GM12878 (cell line): ENCODE results near the gene TMUB1. TPM values are rescaled to one million over a fixed set of nuclear protein-coding genes. Genes with fewer than 3 reads are reported as not detected.

Experiments
- ATAC-seq: fragments of 200-7000 bp; cut with Tn5 transposase; 3 replicates; pipeline ENCODE4 v1.9.1; 2020; ENCODE audit warnings: mild to moderate bottlenecking, moderate library complexity
- BruUV-seq: library from RNA; stranded (reverse); fragments of 400-500 nt; replicated peaks from 2 replicates; lab custom pipeline; 2021; lab: Mats Ljungman, UMichigan
- CTCF ChIA-PET: fragments of 300-600 bp; sonication (Branson Sonifier 250); formaldehyde crosslinking; extraction: SDS; loops from one replicate; lab custom pipeline; 2021; ENCODE audit warnings: inconsistent platforms; lab: Yijun Ruan, JAX
- POLR2A ChIA-PET: fragments of 350-600 bp; formaldehyde crosslinking; extraction: SDS; loops from one replicate; lab custom pipeline; 2021; ENCODE audit warnings: inconsistent platforms; lab: Charles Lee
- RAD21 ChIA-PET: fragments of 300-600 bp; sonication (Branson Sonifier 250); formaldehyde crosslinking; loops from one replicate; lab custom pipeline; 2023; ENCODE audit warnings: antibody characterized with exemption; ENCODE audit not compliant: unreplicated experiment; lab: Charles Lee
- SMC1A ChIA-PET: fragments of 300-600 bp; sonication (Branson Sonifier 250); formaldehyde crosslinking; loops from one replicate; lab custom pipeline; 2023; ENCODE audit not compliant: unreplicated experiment, uncharacterized antibody; lab: Charles Lee
- DNase-seq: peaks from one replicate; pipeline ENCODE4 v3.0.0-alpha.2; 2011; ENCODE audit warnings: low read depth, low spot score
- FAIRE-seq: peaks from 3 replicates; lab custom pipeline; 2011; peaks lifted over from hg19 to GRCh38; lab: Jason Lieb, UNC
- H2AFZ ChIP-seq: 2 replicates; pipeline ENCODE4 v1.6.0; 2011; ENCODE audit warnings: low read depth, low read length, control low read depth; ENCODE audit not compliant: control insufficient read depth
- H3K27ac ChIP-seq: 2 replicates; pipeline ENCODE4 v1.5.1; 2011; ENCODE audit warnings: control low read depth; ENCODE audit not compliant: control insufficient read depth, insufficient read depth
- H3K27me3 ChIP-seq, 2 experiments: replicated peaks in 1 of 2; 2 replicates each; pipeline versions ENCODE4 v1.6.0 to v1.6.1; 2011; ENCODE audit warnings: low read length in 1 of 2; ENCODE audit not compliant: control insufficient read depth in 2 of 2, insufficient read depth in 2 of 2
- H3K36me3 ChIP-seq, 2 experiments: 2 replicates each; pipeline ENCODE4 v1.5.1; 2011; ENCODE audit warnings: low read length in 1 of 2; ENCODE audit not compliant: control insufficient read depth in 2 of 2, insufficient read depth in 2 of 2
- H3K4me1 ChIP-seq: 2 replicates; pipeline ENCODE4 v1.6.1; 2011; ENCODE audit warnings: mild to moderate bottlenecking, low read length, moderate library complexity, mixed read lengths; ENCODE audit not compliant: control insufficient read depth, insufficient read depth
- H3K4me2 ChIP-seq: 2 replicates; pipeline ENCODE4 v1.6.0; 2011; ENCODE audit warnings: control low read depth; ENCODE audit not compliant: control insufficient read depth, insufficient read depth
- H3K4me3 ChIP-seq: fragments of 200-600 bp; sonication (generic); 2 replicates; pipeline ENCODE4 v1.5.1; 2016
- H3K79me2 ChIP-seq: 2 replicates; pipeline ENCODE4 v1.6.0; 2011; ENCODE audit warnings: low read length; ENCODE audit not compliant: control insufficient read depth, insufficient read depth
- H3K9ac ChIP-seq: 2 replicates; pipeline ENCODE4 v1.8.0; 2011; ENCODE audit warnings: low read length, control low read depth, mixed read lengths; ENCODE audit not compliant: control insufficient read depth, insufficient read depth
- H3K9me3 ChIP-seq: replicated peaks from 3 replicates; pipeline ENCODE4 v1.5.1; 2011; ENCODE audit warnings: mild to moderate bottlenecking, low read length; ENCODE audit not compliant: control insufficient read depth, insufficient read depth
- H4K20me1 ChIP-seq: 2 replicates; pipeline ENCODE4 v1.6.0; 2011; ENCODE audit not compliant: control insufficient read depth, insufficient read depth
- DPF2 ChIP-seq: fragments of 450-650 bp; IDR thresholded peaks from 2 replicates; pipeline ENCODE4 v1.6.1; 2017; ENCODE audit warnings: mild to moderate bottlenecking
- EGR1 ChIP-seq, 2 experiments: IDR thresholded peaks; 1 replicate in 1 of 2; 2 replicates in 1 of 2; pipeline ENCODE4 v1.6.1; 2011 to 2012; ENCODE audit warnings: low read depth in 2 of 2, low read length in 2 of 2, borderline replicate concordance in 1 of 2, mild to moderate bottlenecking in 1 of 2, moderate library complexity in 1 of 2
- EZH2 ChIP-seq: IDR thresholded peaks from 2 replicates; pipeline ENCODE4 v1.6.1; 2012; ENCODE audit warnings: low read depth, mild to moderate bottlenecking, control low read depth, inconsistent platforms, low read length, borderline replicate concordance; ENCODE audit not compliant: control insufficient read depth
- GATAD2B ChIP-seq: fragments of 450-650 bp; conservative IDR thresholded peaks from 2 replicates; pipeline ENCODE4 v1.6.1; 2017; ENCODE audit warnings: low read depth, mild to moderate bottlenecking, moderate library complexity
- HDAC6 ChIP-seq: fragments of 200-600 bp; sonication (generic); IDR thresholded peaks from one replicate; pipeline ENCODE4 v1.8.0; 2017; ENCODE audit warnings: antibody characterized with exemption; ENCODE audit not compliant: unreplicated experiment
- KAT2A ChIP-seq: conservative IDR thresholded peaks from 2 replicates; pipeline ENCODE4 v1.6.1; 2011; ENCODE audit warnings: low read depth, low read length; ENCODE audit not compliant: control insufficient read depth
- LARP7 ChIP-seq: fragments of 450-650 bp; IDR thresholded peaks from 2 replicates; pipeline ENCODE4 v1.6.1; 2017; ENCODE audit warnings: mild to moderate bottlenecking
- NR2F1 ChIP-seq: fragments of 450-650 bp; conservative IDR thresholded peaks from 2 replicates; pipeline ENCODE4 v1.6.1; 2017; ENCODE audit warnings: mild to moderate bottlenecking
- NRF1 ChIP-seq: conservative IDR thresholded peaks from 2 replicates; pipeline ENCODE4 v1.6.1; 2011; ENCODE audit warnings: mild to moderate bottlenecking, low read depth, low read length, improper control_type of control experiment
- PML ChIP-seq: IDR thresholded peaks from 2 replicates; pipeline ENCODE4 v1.6.1; 2012; ENCODE audit warnings: low read length, inconsistent platforms
- POLR2AphosphoS5 ChIP-seq: IDR thresholded peaks from 2 replicates; pipeline ENCODE4 v1.6.1; 2011; ENCODE audit warnings: mild to moderate bottlenecking, low read length, inconsistent platforms
- POU2F2 ChIP-seq: IDR thresholded peaks from 3 replicates; pipeline ENCODE4 v1.6.1; 2011; ENCODE audit warnings: low read depth, mild to moderate bottlenecking, low read length, borderline replicate concordance
- SMAD1 ChIP-seq: fragments of 450-650 bp; IDR thresholded peaks from 2 replicates; pipeline ENCODE4 v1.6.1; 2018; ENCODE audit warnings: mild to moderate bottlenecking, low read depth; ENCODE audit not compliant: partially characterized antibody
- SP1 ChIP-seq: IDR thresholded peaks from one replicate; pipeline ENCODE4 v1.6.1; 2011; ENCODE audit warnings: low read depth, low read length
- SREBF2 ChIP-seq: IDR thresholded peaks from 2 replicates; pipeline ENCODE4 v1.6.1; 2012; ENCODE audit warnings: mild to moderate bottlenecking, low read length
- SUPT20H ChIP-seq: IDR thresholded peaks from 2 replicates; pipeline ENCODE4 v1.6.1; 2011; ENCODE audit warnings: low read depth, mild to moderate bottlenecking, low read length, moderate library complexity, borderline replicate concordance; ENCODE audit not compliant: control insufficient read depth
- WGBS: methylation state at CpG from one replicate; pipeline ENCODE4 v1.1.6; 2016; ENCODE audit warnings: low lambda C conversion rate; ENCODE audit not compliant: insufficient replicate concordance, insufficient coverage; ENCODE audit errors: missing lambda C conversion rate; 5-methylcytosine and 5-hydroxymethylcytosine counted together
- in situ Hi-C: fragments of 300-500 bp; cut with MboI; formaldehyde crosslinking; loops from 9 replicates; pipeline ENCODE4 v1.14.3; 2018; ENCODE audit warnings: mixed read lengths
- intact Hi-C: fragments of 100-400 bp; cut with micrococcal nuclease; formaldehyde crosslinking; loops from one replicate; pipeline ENCODE4 v1.14.2; 2022; ENCODE audit not compliant: unreplicated experiment
- polyA plus RNA-seq, 11 experiments: library from polyadenylated mRNA; depleted of rRNA in 4 of 11; unstranded in 6 of 11; stranded (reverse) in 5 of 11; fragments of >200 nt; fragmentation: Nextera tagmentation in 4 of 11; fragmentation: Illumina TruSeq in 1 of 11; extraction: Ambion mirVana in 4 of 11; extraction: Trizol in 1 of 11; gene quantifications; 1 replicate in 1 of 11; 2 replicates in 10 of 11; pipeline versions ENCODE4 v1.2.1 to v1.2.3, GENCODE V29; 2011 to 2016; ENCODE audit warnings: inconsistent platforms in 2 of 11, missing spikeins in 2 of 11, low read depth in 1 of 11
- total RNA-seq, 4 experiments: library from RNA; depleted of rRNA in 3 of 4; stranded (reverse); fragments of >200 nt in 3 of 4; fragmentation: Illumina TruSeq in 1 of 4; extraction: Trizol in 1 of 4; gene quantifications; 2 replicates each; pipeline versions ENCODE4 v1.2.1 to v1.2.3, GENCODE V29; 2013 to 2021
- TF ChIP-seq, protein P1 (sequence below): IDR thresholded peaks from 2 replicates; pipeline ENCODE4 v1.6.1; 2011; ENCODE audit warnings: mild to moderate bottlenecking, low read depth, low read length, moderate library complexity; ENCODE audit not compliant: insufficient replicate concordance
- TF ChIP-seq, protein P2 (sequence below): fragments of 450-650 bp; IDR thresholded peaks from 2 replicates; pipeline ENCODE4 v1.6.1; 2016; ENCODE audit warnings: mild to moderate bottlenecking
- TF ChIP-seq, protein P3 (sequence below): fragments of 450-650 bp; IDR thresholded peaks from 2 replicates; pipeline ENCODE4 v1.6.1; 2018; ENCODE audit warnings: borderline replicate concordance, mild to moderate bottlenecking; ENCODE audit not compliant: partially characterized antibody
- TF ChIP-seq, protein P4 (sequence below): IDR thresholded peaks from 2 replicates; pipeline ENCODE4 v1.6.1; 2012; ENCODE audit warnings: low read length, inconsistent platforms

TMUB1 gene
- total and polyA plus RNA-seq, 10 of the 15 experiments (the other 5 are each of a cell fraction or from before 2014, with no cell fraction given) = 0.27 to 79.5 (median 41.3) TPM; not detected in 1

DNA sequence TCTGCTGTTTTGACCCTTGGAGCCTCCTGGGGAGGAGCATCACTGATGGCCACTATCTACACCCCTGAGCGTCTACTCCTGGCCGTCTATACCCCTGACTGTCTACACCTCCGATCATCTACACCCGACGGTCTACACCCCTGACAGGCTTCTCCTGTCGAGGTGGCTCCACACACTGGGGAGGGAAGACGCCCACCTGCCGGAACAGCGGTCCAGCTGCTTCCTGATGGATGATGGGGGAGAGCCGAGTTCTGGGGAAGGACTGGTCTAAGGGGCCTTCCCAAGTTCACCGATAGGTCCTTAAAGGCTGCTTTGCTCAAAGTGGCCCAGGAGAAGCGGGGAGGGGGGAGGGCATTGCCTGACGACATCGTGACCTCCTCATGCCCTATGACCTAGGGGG is 44.9 kb upstream of the TMUB1 start:
- BruUV-seq = no TSS peak
- Histone ChIP-seq H3K27me3 (no peaks in the 10 kb centered on the region), H4K20me1 (no peaks in the 10 kb centered on the region), H3K27ac (no peak overlapping the region), H3K9me3 (no peaks in the 10 kb centered on the region), H3K36me3 (peaks cover 6 to 14% of the 10 kb centered on the region in 2 experiments; a peak in 3 of 4 replicates), H2AFZ (no peak overlapping the region), H3K4me2 (no peak overlapping the region), H3K4me1 (no peaks in the 10 kb centered on the region), H3K4me3 (no peak overlapping the region), H3K79me2 (no peaks in the 10 kb centered on the region), H3K9ac (no peak overlapping the region)
- in situ Hi-C loops = no loop called here
- DNase-seq = no peak
- TF ChIP-seq GATAD2B = no peak
- no peak for TF ChIP-seq SP1
- no peak for TF ChIP-seq SUPT20H
- TF ChIP-seq, protein P1, sequence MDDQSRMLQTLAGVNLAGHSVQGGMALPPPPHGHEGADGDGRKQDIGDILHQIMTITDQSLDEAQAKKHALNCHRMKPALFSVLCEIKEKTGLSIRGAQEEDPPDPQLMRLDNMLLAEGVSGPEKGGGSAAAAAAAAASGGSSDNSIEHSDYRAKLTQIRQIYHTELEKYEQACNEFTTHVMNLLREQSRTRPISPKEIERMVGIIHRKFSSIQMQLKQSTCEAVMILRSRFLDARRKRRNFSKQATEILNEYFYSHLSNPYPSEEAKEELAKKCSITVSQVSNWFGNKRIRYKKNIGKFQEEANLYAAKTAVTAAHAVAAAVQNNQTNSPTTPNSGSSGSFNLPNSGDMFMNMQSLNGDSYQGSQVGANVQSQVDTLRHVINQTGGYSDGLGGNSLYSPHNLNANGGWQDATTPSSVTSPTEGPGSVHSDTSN = no peak
- TF ChIP-seq LARP7 = no peak
- TF ChIP-seq, protein P2, sequence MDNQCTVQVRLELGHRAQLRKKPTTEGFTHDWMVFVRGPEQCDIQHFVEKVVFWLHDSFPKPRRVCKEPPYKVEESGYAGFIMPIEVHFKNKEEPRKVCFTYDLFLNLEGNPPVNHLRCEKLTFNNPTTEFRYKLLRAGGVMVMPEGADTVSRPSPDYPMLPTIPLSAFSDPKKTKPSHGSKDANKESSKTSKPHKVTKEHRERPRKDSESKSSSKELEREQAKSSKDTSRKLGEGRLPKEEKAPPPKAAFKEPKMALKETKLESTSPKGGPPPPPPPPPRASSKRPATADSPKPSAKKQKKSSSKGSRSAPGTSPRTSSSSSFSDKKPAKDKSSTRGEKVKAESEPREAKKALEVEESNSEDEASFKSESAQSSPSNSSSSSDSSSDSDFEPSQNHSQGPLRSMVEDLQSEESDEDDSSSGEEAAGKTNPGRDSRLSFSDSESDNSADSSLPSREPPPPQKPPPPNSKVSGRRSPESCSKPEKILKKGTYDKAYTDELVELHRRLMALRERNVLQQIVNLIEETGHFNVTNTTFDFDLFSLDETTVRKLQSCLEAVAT = no peak
- TF ChIP-seq, protein P3, sequence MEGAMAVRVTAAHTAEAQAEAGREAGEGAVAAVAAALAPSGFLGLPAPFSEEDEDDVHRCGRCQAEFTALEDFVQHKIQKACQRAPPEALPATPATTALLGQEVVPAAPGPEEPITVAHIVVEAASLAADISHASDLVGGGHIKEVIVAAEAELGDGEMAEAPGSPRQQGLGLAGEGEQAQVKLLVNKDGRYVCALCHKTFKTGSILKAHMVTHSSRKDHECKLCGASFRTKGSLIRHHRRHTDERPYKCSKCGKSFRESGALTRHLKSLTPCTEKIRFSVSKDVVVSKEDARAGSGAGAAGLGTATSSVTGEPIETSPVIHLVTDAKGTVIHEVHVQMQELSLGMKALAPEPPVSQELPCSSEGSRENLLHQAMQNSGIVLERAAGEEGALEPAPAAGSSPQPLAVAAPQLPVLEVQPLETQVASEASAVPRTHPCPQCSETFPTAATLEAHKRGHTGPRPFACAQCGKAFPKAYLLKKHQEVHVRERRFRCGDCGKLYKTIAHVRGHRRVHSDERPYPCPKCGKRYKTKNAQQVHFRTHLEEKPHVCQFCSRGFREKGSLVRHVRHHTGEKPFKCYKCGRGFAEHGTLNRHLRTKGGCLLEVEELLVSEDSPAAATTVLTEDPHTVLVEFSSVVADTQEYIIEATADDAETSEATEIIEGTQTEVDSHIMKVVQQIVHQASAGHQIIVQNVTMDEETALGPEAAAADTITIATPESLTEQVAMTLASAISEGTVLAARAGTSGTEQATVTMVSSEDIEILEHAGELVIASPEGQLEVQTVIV = no peak
- TF ChIP-seq KAT2A = no peak
- no peak for TF ChIP-seq NRF1
- TF ChIP-seq, protein P4, sequence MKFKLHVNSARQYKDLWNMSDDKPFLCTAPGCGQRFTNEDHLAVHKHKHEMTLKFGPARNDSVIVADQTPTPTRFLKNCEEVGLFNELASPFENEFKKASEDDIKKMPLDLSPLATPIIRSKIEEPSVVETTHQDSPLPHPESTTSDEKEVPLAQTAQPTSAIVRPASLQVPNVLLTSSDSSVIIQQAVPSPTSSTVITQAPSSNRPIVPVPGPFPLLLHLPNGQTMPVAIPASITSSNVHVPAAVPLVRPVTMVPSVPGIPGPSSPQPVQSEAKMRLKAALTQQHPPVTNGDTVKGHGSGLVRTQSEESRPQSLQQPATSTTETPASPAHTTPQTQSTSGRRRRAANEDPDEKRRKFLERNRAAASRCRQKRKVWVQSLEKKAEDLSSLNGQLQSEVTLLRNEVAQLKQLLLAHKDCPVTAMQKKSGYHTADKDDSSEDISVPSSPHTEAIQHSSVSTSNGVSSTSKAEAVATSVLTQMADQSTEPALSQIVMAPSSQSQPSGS = no peak
- TF ChIP-seq SMAD1 = no peak
- no peak for TF ChIP-seq POLR2AphosphoS5
- TF ChIP-seq HDAC6 = no peak
- TF ChIP-seq SREBF2 = no peak
- TF ChIP-seq EZH2 = no peak
- no peak for TF ChIP-seq PML
- no peak for TF ChIP-seq DPF2
- no peak for TF ChIP-seq NR2F1
- no peak for TF ChIP-seq POU2F2
- TF ChIP-seq EGR1 (IDR thresholded peaks at IDR 0.05; ENCODE audit: borderline replicate concordance in 1 of 2, low read depth in 2 of 2, low read length in 2 of 2) = no peak
- no peak for FAIRE-seq
- CTCF ChIA-PET = no interaction called here
- SMC1A ChIA-PET = no interaction called here
- POLR2A ChIA-PET = no interaction called here
- RAD21 ChIA-PET = no interaction called here
- intact Hi-C loops = no loop called here
- no peak for ATAC-seq
- WGBS = 81% methylated on average over 14 of the region's 14 CpGs
